ENCODE data around the gene MYO15A.

GRCh38 chr17:18139498-18139897 is 30.9 kb downstream of the MYO15A start:
- TF ChIP-seq CTCF (IDR thresholded peaks at IDR 0.05) (no peak), POLR2A (IDR thresholded peaks at IDR 0.05) (no peak)
